ENCODE data around the gene FADS3.

Gene FADS3

DNA sequence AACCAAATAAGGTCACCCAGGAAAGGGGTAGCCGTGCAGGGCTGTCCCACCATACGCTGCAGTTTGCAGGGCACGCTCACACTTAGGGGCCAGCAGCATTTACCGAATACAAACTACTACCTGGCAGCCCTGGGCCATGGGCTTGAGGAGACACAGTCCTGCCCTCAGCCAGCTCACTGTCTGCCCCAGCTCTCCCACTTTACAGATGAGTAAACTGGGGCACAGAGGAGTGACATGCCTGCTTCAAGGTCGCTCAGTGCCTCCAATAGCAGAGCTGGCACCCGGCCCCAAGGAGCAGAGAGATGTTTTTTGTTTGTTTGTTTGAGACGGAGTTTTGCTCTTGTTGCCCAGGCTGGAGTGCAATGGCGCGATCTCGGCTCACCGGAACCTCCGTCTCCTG, 2.8 kb downstream of the FADS3 start:
- Histone ChIP-seq H4K20me1 (ENCODE audit: insufficient read depth, low read length) (no peaks in the 10 kb centered on the region), H3K36me3 (ENCODE audit: insufficient read depth, low read length) (no peaks in the 10 kb centered on the region)

GRCh38 chr11:61887839-61888494, 3.4 kb downstream of the FADS3 start:
- no peaks in the 10 kb centered on the region for H3K9me2 ChIP-seq (ENCODE audit: low read depth, low read length)
- no peaks in the 10 kb centered on the region for H3K79me2 ChIP-seq (ENCODE audit: insufficient read depth, low read length)
- no peaks in the 10 kb centered on the region for H3K9me3 ChIP-seq (ENCODE audit: low read length)
- no peak overlapping the region for H3K9ac ChIP-seq (ENCODE audit: low read length)
- no peak overlapping the region for H3K4me3 ChIP-seq (ENCODE audit: low read depth, low read length, poor library complexity, severe bottlenecking)
- no peak for TF ChIP-seq EZH2 (IDR thresholded peaks at IDR 0.05; ENCODE audit: borderline replicate concordance, low read length)
- no peak for TF ChIP-seq CTCF (IDR thresholded peaks at IDR 0.05; ENCODE audit: low read length)
- no peaks in the 10 kb centered on the region for H3K36me3 ChIP-seq (ENCODE audit: insufficient read depth, low read length)
- no peak overlapping the region for H2AFZ ChIP-seq (ENCODE audit: low read length)
- no peaks in the 10 kb centered on the region; the same call in 1 of the 2 replicates for H3K27me3 ChIP-seq (ENCODE audit: insufficient read depth, low read length)
- no peak overlapping the region for H3K27ac ChIP-seq (ENCODE audit: low read depth, low read length, poor library complexity, severe bottlenecking)
- H3K4me1 ChIP-seq (ENCODE audit: insufficient read depth, low read length, severe bottlenecking) = peaks cover 19% of the 10 kb centered on the region
- no peak overlapping the region for H3K4me2 ChIP-seq (ENCODE audit: low read length)
- H4K20me1 ChIP-seq (ENCODE audit: insufficient read depth, low read length) = no peaks in the 10 kb centered on the region
- H3F3A ChIP-seq (ENCODE audit: insufficient read depth, low read length) = no peaks in the 10 kb centered on the region

More for the DNA sequence above, 2.8 kb downstream of the FADS3 start:
- Histone ChIP-seq H3K9ac (ENCODE audit: low read length) (no peak overlapping the region), H3K79me2 (ENCODE audit: insufficient read depth, low read length) (no peaks in the 10 kb centered on the region), H3K4me3 (ENCODE audit: low read depth, low read length, poor library complexity, severe bottlenecking) (no peak overlapping the region), H3K9me2 (ENCODE audit: low read depth, low read length) (no peaks in the 10 kb centered on the region), H2AFZ (ENCODE audit: low read length) (no peak overlapping the region), H3K9me3 (ENCODE audit: low read length) (no peaks in the 10 kb centered on the region), H3K27me3 (ENCODE audit: insufficient read depth, low read length) (no peaks in the 10 kb centered on the region; the same call in 1 of the 2 replicates), H3K4me1 (ENCODE audit: insufficient read depth, low read length, severe bottlenecking) (peaks cover 19% of the 10 kb centered on the region), H3F3A (ENCODE audit: insufficient read depth, low read length) (no peaks in the 10 kb centered on the region), H3K27ac (ENCODE audit: low read depth, low read length, poor library complexity, severe bottlenecking) (no peak overlapping the region), H3K4me2 (ENCODE audit: low read length) (no peak overlapping the region)
- no peak for TF ChIP-seq EZH2 (IDR thresholded peaks at IDR 0.05; ENCODE audit: borderline replicate concordance, low read length)
- TF ChIP-seq CTCF (IDR thresholded peaks at IDR 0.05; ENCODE audit: low read length) = no peak

- Histone ChIP-seq H3K27me3 (ENCODE audit: insufficient read depth, low read length) (no peaks in the 10 kb centered on the region; the same call in 1 of the 2 replicates), H3K9ac (ENCODE audit: low read length) (no peak overlapping the region), H3K9me2 (ENCODE audit: low read depth, low read length) (no peaks in the 10 kb centered on the region), H4K20me1 (ENCODE audit: insufficient read depth, low read length) (no peaks in the 10 kb centered on the region), H3K4me2 (ENCODE audit: low read length) (no peak overlapping the region), H3K79me2 (ENCODE audit: insufficient read depth, low read length) (no peaks in the 10 kb centered on the region), H3K27ac (ENCODE audit: low read depth, low read length, poor library complexity, severe bottlenecking) (no peak overlapping the region), H3K9me3 (ENCODE audit: low read length) (no peaks in the 10 kb centered on the region), H3F3A (ENCODE audit: insufficient read depth, low read length) (no peaks in the 10 kb centered on the region), H3K4me3 (ENCODE audit: low read depth, low read length, poor library complexity, severe bottlenecking) (no peak overlapping the region), H3K36me3 (ENCODE audit: insufficient read depth, low read length) (no peaks in the 10 kb centered on the region), H3K4me1 (ENCODE audit: insufficient read depth, low read length, severe bottlenecking) (peaks cover 13% of the 10 kb centered on the region), H2AFZ (ENCODE audit: low read length) (no peak overlapping the region)
- TF ChIP-seq EZH2 (IDR thresholded peaks at IDR 0.05; ENCODE audit: borderline replicate concordance, low read length) (no peak), CTCF (IDR thresholded peaks at IDR 0.05; ENCODE audit: low read length) (no peak)
Observed at GRCh38 chr11:61886643-61887042, 4.7 kb downstream of the FADS3 start.
